H9 (cell line): ENCODE results near the gene DOC2B. TPM values are rescaled to one million over a fixed set of nuclear protein-coding genes. Genes with fewer than 3 reads are reported as not detected.
"Not testable (repeated sequence)": the region's sequence is repeated elsewhere in the genome, so short reads cannot be mapped to it uniquely, and the experiment has no call there.

ENCODE experiments used
- DNase-seq: peaks from one replicate; pipeline ENCODE4 v3.0.0-alpha.2; 2017
- H2AFZ ChIP-seq: one replicate; pipeline ENCODE4 v1.6.1; 2013; ENCODE audit warnings: mild to moderate bottlenecking, low read length, control low read depth, moderate library complexity
- H2AK5ac ChIP-seq: 2 replicates; pipeline ENCODE4 v1.6.1; 2013; ENCODE audit warnings: low read length, control low read depth, mixed read lengths; ENCODE audit not compliant: insufficient read length
- H2BK120ac ChIP-seq: one replicate; pipeline ENCODE4 v1.6.1; 2013; ENCODE audit warnings: low read depth, mild to moderate bottlenecking, low read length, control low read depth, inconsistent platforms; ENCODE audit not compliant: poor library complexity, severe bottlenecking
- H2BK12ac ChIP-seq: 2 replicates; pipeline ENCODE4 v1.6.1; 2013; ENCODE audit warnings: low read length, control low read depth, mixed read lengths, low read depth; ENCODE audit not compliant: insufficient read length
- H2BK15ac ChIP-seq: 2 replicates; pipeline ENCODE4 v1.6.1; 2013; ENCODE audit warnings: low read depth, low read length, control low read depth
- H2BK20ac ChIP-seq: one replicate; pipeline ENCODE4 v1.6.1; 2013; ENCODE audit warnings: low read depth, mild to moderate bottlenecking, low read length, control low read depth, inconsistent platforms; ENCODE audit not compliant: poor library complexity, severe bottlenecking
- H2BK5ac ChIP-seq: 2 replicates; pipeline ENCODE4 v1.6.1; 2013; ENCODE audit warnings: low read length, control low read depth, mixed read lengths; ENCODE audit not compliant: insufficient read length
- H3K14ac ChIP-seq: 2 replicates; pipeline ENCODE4 v1.6.1; 2013; ENCODE audit warnings: low read length, control low read depth; ENCODE audit not compliant: insufficient read depth
- H3K18ac ChIP-seq: 2 replicates; pipeline ENCODE4 v1.6.1; 2013; ENCODE audit warnings: low read depth, mild to moderate bottlenecking, mixed read lengths, low read length, control low read depth; ENCODE audit not compliant: insufficient read length
- H3K23ac ChIP-seq: 2 replicates; pipeline ENCODE4 v1.6.1; 2013; ENCODE audit warnings: low read length, control low read depth, mixed read lengths, low read depth; ENCODE audit not compliant: insufficient read length
- H3K23me2 ChIP-seq: 2 replicates; pipeline ENCODE4 v1.6.1; 2013; ENCODE audit warnings: low read depth, mild to moderate bottlenecking, mixed read lengths, low read length, control low read depth; ENCODE audit not compliant: insufficient read length, poor library complexity, severe bottlenecking
- H3K27ac ChIP-seq: 2 replicates; pipeline ENCODE4 v1.5.1; 2013; ENCODE audit warnings: low read length, control low read depth, mixed read lengths, low read depth; ENCODE audit not compliant: insufficient read length
- H3K27me3 ChIP-seq: 2 replicates; pipeline ENCODE4 v1.6.1; 2013; ENCODE audit warnings: low read length, control low read depth, inconsistent platforms; ENCODE audit not compliant: insufficient read depth
- H3K4ac ChIP-seq: 2 replicates; pipeline ENCODE4 v1.6.1; 2013; ENCODE audit warnings: low read depth, mild to moderate bottlenecking, control low read depth, inconsistent platforms, low read length, moderate library complexity
- H3K4me1 ChIP-seq: 2 replicates; pipeline ENCODE4 v1.6.1; 2013; ENCODE audit warnings: low read length, control low read depth, inconsistent platforms; ENCODE audit not compliant: insufficient read depth
- H3K4me2 ChIP-seq: 2 replicates; pipeline ENCODE4 v1.6.1; 2013; ENCODE audit warnings: low read length, control low read depth, mixed read lengths; ENCODE audit not compliant: insufficient read length, insufficient read depth
- H3K56ac ChIP-seq: 2 replicates; pipeline ENCODE4 v1.6.1; 2013; ENCODE audit warnings: low read depth, mild to moderate bottlenecking, mixed read lengths, low read length, control low read depth; ENCODE audit not compliant: insufficient read length
- H3K79me1 ChIP-seq: 2 replicates; pipeline ENCODE4 v1.6.1; 2013; ENCODE audit warnings: low read depth, mild to moderate bottlenecking, moderate library complexity, low read length, control low read depth, inconsistent platforms; ENCODE audit not compliant: insufficient read depth, poor library complexity, severe bottlenecking
- H3K79me2 ChIP-seq: 2 replicates; pipeline ENCODE4 v1.6.1; 2013; ENCODE audit warnings: low read length, control low read depth, inconsistent platforms; ENCODE audit not compliant: insufficient read depth
- H3K9ac ChIP-seq: 2 replicates; pipeline ENCODE4 v1.6.1; 2013; ENCODE audit warnings: low read length, control low read depth, mixed read lengths; ENCODE audit not compliant: insufficient read length; ENCODE audit errors: extremely low read depth
- H3K9me3 ChIP-seq: one replicate; pipeline ENCODE4 v1.6.1; 2013; ENCODE audit warnings: low read depth, low read length, inconsistent platforms; ENCODE audit not compliant: control insufficient read depth
- H3T11ph ChIP-seq: one replicate; pipeline ENCODE4 v1.6.1; 2013; ENCODE audit warnings: mild to moderate bottlenecking, low read length, control low read depth, inconsistent platforms
- H4K20me1 ChIP-seq: one replicate; pipeline ENCODE4 v1.6.1; 2013; ENCODE audit not compliant: control insufficient read depth, insufficient read length, insufficient read depth
- H4K5ac ChIP-seq: 2 replicates; pipeline ENCODE4 v1.6.1; 2013; ENCODE audit warnings: low read depth, mild to moderate bottlenecking, mixed read lengths, low read length, control low read depth; ENCODE audit not compliant: insufficient read length
- H4K8ac ChIP-seq: replicated peaks from 2 replicates; pipeline ENCODE4 v1.6.1; 2013; ENCODE audit warnings: low read length, control low read depth, mixed read lengths, low read depth; ENCODE audit not compliant: insufficient read length
- H4K91ac ChIP-seq: 2 replicates; pipeline ENCODE4 v1.6.1; 2013; ENCODE audit warnings: low read depth, mild to moderate bottlenecking, moderate library complexity, mixed read lengths, low read length, control low read depth; ENCODE audit not compliant: insufficient read length
- H3K27ac Mint-ChIP-seq, 3 experiments: 2 replicates in 2 of 3; 3 replicates in 1 of 3; pipeline ENCODE4 v1.8.0; 2020 to 2021; ENCODE audit warnings: mixed read lengths in 3 of 3, mild to moderate bottlenecking in 1 of 3, moderate library complexity in 1 of 3
- H3K27me3 Mint-ChIP-seq: 2 replicates; pipeline ENCODE4 v1.8.0; 2021; ENCODE audit warnings: low read depth, mild to moderate bottlenecking, moderate library complexity, mixed read lengths
- H3K36me3 Mint-ChIP-seq, 3 experiments: 2 replicates in 2 of 3; 3 replicates in 1 of 3; pipeline ENCODE4 v1.8.0; 2020 to 2021; ENCODE audit warnings: low read depth in 3 of 3, mixed read lengths in 3 of 3; ENCODE audit not compliant: insufficient read depth in 1 of 3
- H3K4me1 Mint-ChIP-seq, 2 experiments: 2 replicates each; pipeline ENCODE4 v1.8.0; 2020; ENCODE audit warnings: mixed read lengths in 2 of 2
- H3K4me3 Mint-ChIP-seq, 2 experiments: 2 replicates in 1 of 2; 3 replicates in 1 of 2; pipeline ENCODE4 v1.8.0; 2020 to 2021; ENCODE audit warnings: mild to moderate bottlenecking in 2 of 2, mixed read lengths in 2 of 2, moderate library complexity in 1 of 2
- H3K9me3 Mint-ChIP-seq, 2 experiments: 2 replicates in 1 of 2; 3 replicates in 1 of 2; pipeline ENCODE4 v1.8.0; 2020; ENCODE audit warnings: mild to moderate bottlenecking in 2 of 2, mixed read lengths in 2 of 2, moderate library complexity in 1 of 2
- WGBS: extraction: QIAGEN DNeasy Blood & Tissue Kit; methylation state at CpG from one replicate; pipeline ENCODE4 v1.1.7; 2013; ENCODE audit warnings: missing lambda C conversion rate, low lambda C conversion rate, mixed read lengths; ENCODE audit not compliant: insufficient read length; ENCODE audit errors: extremely low coverage; 5-methylcytosine and 5-hydroxymethylcytosine counted together
- total RNA-seq: library from RNA; stranded (reverse); gene quantifications from 2 replicates; pipeline ENCODE4 v1.2.1, GENCODE V29; 2021
- TF ChIP-seq, protein P1 (sequence below): fragments of 200-600 bp; sonication (generic); conservative IDR thresholded peaks from 3 replicates; pipeline ENCODE4 v1.8.0; 2021; ENCODE audit warnings: antibody characterized with exemption, mild to moderate bottlenecking

Gene DOC2B
- total RNA-seq, 1 experiment from 2014 or later = 2.1 TPM

DNA sequence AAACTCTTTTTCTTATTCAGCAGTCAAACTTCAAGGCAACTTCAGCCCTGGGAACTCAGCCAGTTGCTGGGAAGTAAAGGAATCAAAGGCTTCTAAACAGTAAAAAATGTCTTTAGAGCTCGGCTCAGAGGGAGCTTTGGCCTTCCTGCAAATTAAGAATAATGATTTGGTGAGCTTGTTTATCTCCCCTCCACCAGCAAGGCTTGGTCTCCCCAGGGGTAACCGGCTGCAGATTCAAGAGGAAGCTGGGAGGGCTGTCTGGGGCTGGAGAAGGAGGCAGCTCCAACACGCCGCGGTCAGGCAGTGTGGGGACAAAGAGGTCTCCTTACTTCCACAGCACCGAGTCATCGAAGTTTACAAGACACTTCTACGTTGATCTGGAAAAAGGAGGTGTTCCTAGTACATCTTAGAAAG, 17.7 kb upstream of the DOC2B start:
- no peak overlapping the region for H3K18ac ChIP-seq
- WGBS = no CpG with 5 or more reads among the region's 8 CpGs
- H2AFZ ChIP-seq = no peak overlapping the region

DNA sequence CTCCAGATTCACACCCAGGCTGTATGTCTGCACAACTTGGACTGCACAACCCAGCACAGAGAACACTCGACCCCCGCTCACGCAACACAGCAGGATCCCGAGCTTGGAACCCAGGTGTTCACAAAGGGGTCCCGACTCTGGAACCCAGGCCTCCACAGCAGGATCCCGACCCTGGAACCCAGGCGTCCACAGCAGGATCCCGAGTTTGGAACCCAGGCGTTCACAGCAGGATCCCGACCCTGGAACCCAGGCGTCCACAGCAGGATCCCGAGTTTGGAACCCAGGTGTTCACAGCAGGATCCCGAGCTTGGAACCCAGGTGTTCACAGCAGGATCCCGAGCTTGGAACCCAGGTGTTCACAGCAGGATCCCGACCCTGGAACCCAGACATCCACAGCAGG, 16.8 kb upstream of the DOC2B start:
- H3K27me3 Mint-ChIP-seq = peaks cover 16% of the 10 kb centered on the region
- not testable (repeated sequence) for H4K5ac ChIP-seq

More for the DNA sequence above, 17.7 kb upstream of the DOC2B start:
- Histone ChIP-seq H4K20me1 (peaks cover 3% of the 10 kb centered on the region), H2BK120ac (no peak overlapping the region), H3K9me3 (no peaks in the 10 kb centered on the region), H3K79me2 (no peaks in the 10 kb centered on the region), H2BK20ac (no peak overlapping the region), H3K56ac (no peak overlapping the region), H3K79me1 (no peaks in the 10 kb centered on the region), H3K27ac (no peak overlapping the region), H2BK15ac (no peak overlapping the region), H3K9ac (no peak overlapping the region), H3K4me2 (no peak overlapping the region), H4K91ac (no peak overlapping the region), H2AK5ac (no peak overlapping the region), H4K5ac (no peak overlapping the region), H2BK5ac (no peak overlapping the region), H3K4me1 (no peaks in the 10 kb centered on the region), H2BK12ac (no peak overlapping the region), H3K23me2 (no peaks in the 10 kb centered on the region), H3K14ac (no peak overlapping the region), H3K23ac (no peak overlapping the region), H3T11ph (no peak overlapping the region), H3K4ac (no peak overlapping the region), H4K8ac (no peak overlapping the region), H3K27me3 (no peaks in the 10 kb centered on the region)
- peaks cover 19 to 31% of the 10 kb centered on the region in 2 experiments for H3K4me1 Mint-ChIP-seq
- H3K9me3 Mint-ChIP-seq = peaks cover 3 to 10% of the 10 kb centered on the region in 2 experiments; a peak in 3 of 5 replicates
- no peak for DNase-seq
- H3K36me3 Mint-ChIP-seq = peaks cover 0 to 4% (median 2%) of the 10 kb centered on the region in 3 experiments; a peak in 4 of 7 replicates
- peak overlapping the region in 2 of 3 experiments; percentile 35 to 51; a peak in 4 of 7 replicates for H3K27ac Mint-ChIP-seq
- TF ChIP-seq, protein P1, sequence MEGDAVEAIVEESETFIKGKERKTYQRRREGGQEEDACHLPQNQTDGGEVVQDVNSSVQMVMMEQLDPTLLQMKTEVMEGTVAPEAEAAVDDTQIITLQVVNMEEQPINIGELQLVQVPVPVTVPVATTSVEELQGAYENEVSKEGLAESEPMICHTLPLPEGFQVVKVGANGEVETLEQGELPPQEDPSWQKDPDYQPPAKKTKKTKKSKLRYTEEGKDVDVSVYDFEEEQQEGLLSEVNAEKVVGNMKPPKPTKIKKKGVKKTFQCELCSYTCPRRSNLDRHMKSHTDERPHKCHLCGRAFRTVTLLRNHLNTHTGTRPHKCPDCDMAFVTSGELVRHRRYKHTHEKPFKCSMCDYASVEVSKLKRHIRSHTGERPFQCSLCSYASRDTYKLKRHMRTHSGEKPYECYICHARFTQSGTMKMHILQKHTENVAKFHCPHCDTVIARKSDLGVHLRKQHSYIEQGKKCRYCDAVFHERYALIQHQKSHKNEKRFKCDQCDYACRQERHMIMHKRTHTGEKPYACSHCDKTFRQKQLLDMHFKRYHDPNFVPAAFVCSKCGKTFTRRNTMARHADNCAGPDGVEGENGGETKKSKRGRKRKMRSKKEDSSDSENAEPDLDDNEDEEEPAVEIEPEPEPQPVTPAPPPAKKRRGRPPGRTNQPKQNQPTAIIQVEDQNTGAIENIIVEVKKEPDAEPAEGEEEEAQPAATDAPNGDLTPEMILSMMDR = no peak
- peak overlapping the region in 1 of 2 experiments; percentile 45; a peak in 1 of 5 replicates for H3K4me3 Mint-ChIP-seq
- peaks cover 15% of the 10 kb centered on the region for H3K27me3 Mint-ChIP-seq

More for the DNA sequence above, 16.8 kb upstream of the DOC2B start:
- H3K36me3 Mint-ChIP-seq, H2AK5ac ChIP-seq, H3K27ac Mint-ChIP-seq, H4K8ac ChIP-seq, H3K79me2 ChIP-seq, H3K23ac ChIP-seq, H2BK20ac ChIP-seq, H3K9me3 ChIP-seq, H3K18ac ChIP-seq, H4K20me1 ChIP-seq, H3K9ac ChIP-seq, H3T11ph ChIP-seq, H2BK5ac ChIP-seq, H3K79me1 ChIP-seq, H3K27ac ChIP-seq, H2AFZ ChIP-seq, H3K56ac ChIP-seq, H3K4ac ChIP-seq, H3K4me3 Mint-ChIP-seq, H3K27me3 ChIP-seq, H2BK12ac ChIP-seq, H3K14ac ChIP-seq, H3K4me2 ChIP-seq, DNase-seq, H2BK15ac ChIP-seq, H3K23me2 ChIP-seq, H4K91ac ChIP-seq, H3K4me1 ChIP-seq, H2BK120ac ChIP-seq: not testable (repeated sequence)
- Mint-ChIP-seq H3K4me1 (peaks cover 19 to 31% of the 10 kb centered on the region in 2 experiments), H3K9me3 (peaks cover 3 to 10% of the 10 kb centered on the region in 2 experiments; a peak in 4 of 5 replicates)
- WGBS = no CpG with 5 or more reads among the region's 15 CpGs
